HepG2 (cell line): Measurements from ENCODE around the gene MCM3. TPM values are rescaled to one million over a fixed set of nuclear protein-coding genes. Genes with fewer than 3 reads are reported as not detected.

Experiments
- ATAC-seq: fragments of 200-7000 bp; cut with Tn5 transposase; 3 replicates; pipeline ENCODE4 v1.9.1; 2020; ENCODE audit warnings: mild to moderate bottlenecking, moderate library complexity
- BruUV-seq: library from RNA; stranded (reverse); fragments of 400-500 nt; replicated peaks from 2 replicates; lab custom pipeline; 2021; lab: Mats Ljungman, UMichigan
- CTCF ChIA-PET: fragments of 300-600 bp; formaldehyde crosslinking; extraction: SDS; loops from one replicate; lab custom pipeline; 2021; ENCODE audit warnings: low total read pairs, inconsistent platforms, low intra/inter-chr PET ratio; lab: Yijun Ruan, JAX
- POLR2A ChIA-PET: fragments of 350-600 bp; sonication (Branson Sonifier 250); formaldehyde crosslinking; loops from one replicate; lab custom pipeline; 2020; ENCODE audit warnings: antibody characterized with exemption, inconsistent platforms; lab: Yijun Ruan, JAX
- DNase-seq: peaks from one replicate; pipeline ENCODE4 v3.0.0-alpha.2; 2015; ENCODE audit warnings: low spot score
- FAIRE-seq: peaks from 3 replicates; lab custom pipeline; 2011; peaks lifted over from hg19 to GRCh38; lab: Jason Lieb, UNC
- H2AFZ ChIP-seq: one replicate; pipeline ENCODE4 v1.6.1; 2011; ENCODE audit warnings: low read length, inconsistent platforms
- H3K27ac ChIP-seq: fragments of 300-600 bp; 3 replicates; pipeline ENCODE4 v1.8.0; 2011; ENCODE audit warnings: mixed run types, mild to moderate bottlenecking, mixed read lengths, low read length, inconsistent platforms; ENCODE audit not compliant: insufficient read depth; ENCODE audit errors: extremely low read length
- H3K27me3 ChIP-seq, 2 experiments: fragments of 200-600 bp in 1 of 2; 2 replicates in 1 of 2; 3 replicates in 1 of 2; pipeline versions ENCODE4 v1.6.0 to v1.8.0; 2011; ENCODE audit warnings: low read length in 2 of 2, mild to moderate bottlenecking in 2 of 2, moderate library complexity in 2 of 2, inconsistent platforms in 1 of 2; ENCODE audit not compliant: insufficient read depth in 2 of 2, control insufficient read depth in 1 of 2
- H3K36me3 ChIP-seq, 2 experiments: fragments of 200-600 bp in 1 of 2; replicated peaks in 1 of 2; 2 replicates in 1 of 2; 3 replicates in 1 of 2; pipeline versions ENCODE4 v1.5.1 to v1.8.0; 2011; ENCODE audit warnings: low read length in 2 of 2, inconsistent platforms in 1 of 2; ENCODE audit not compliant: insufficient read depth in 2 of 2, control insufficient read depth in 1 of 2
- H3K4me1 ChIP-seq: 2 replicates; pipeline ENCODE4 v1.5.1; 2012; ENCODE audit warnings: low read length, inconsistent platforms; ENCODE audit not compliant: insufficient read depth
- H3K4me2 ChIP-seq: 2 replicates; pipeline ENCODE4 v1.6.0; 2011; ENCODE audit warnings: low read depth, low read length, inconsistent platforms
- H3K4me3 ChIP-seq, 3 experiments: fragments of 200-600 bp in 1 of 3; sonication (generic), shearing (Covaris generic) in 1 of 3; replicated peaks in 1 of 3; 2 replicates each; pipeline ENCODE4 v1.5.1; 2011 to 2016; ENCODE audit warnings: low read length in 3 of 3, inconsistent platforms in 2 of 3, low read depth in 2 of 3, mild to moderate bottlenecking in 2 of 3, control low read depth in 1 of 3, mixed read lengths in 1 of 3; ENCODE audit not compliant: insufficient read depth in 1 of 3
- H3K79me2 ChIP-seq: one replicate; pipeline ENCODE4 v1.6.1; 2011; ENCODE audit warnings: low read length, inconsistent platforms; ENCODE audit not compliant: insufficient read depth
- H3K9ac ChIP-seq: 2 replicates; pipeline ENCODE4 v1.6.0; 2011; ENCODE audit warnings: mild to moderate bottlenecking, low read depth, low read length, inconsistent platforms; ENCODE audit not compliant: insufficient read depth
- H3K9me3 ChIP-seq: 2 replicates; pipeline ENCODE4 v1.5.1; 2012; ENCODE audit warnings: mild to moderate bottlenecking, low read length
- H4K20me1 ChIP-seq: 2 replicates; pipeline ENCODE4 v1.6.0; 2011; ENCODE audit warnings: inconsistent platforms, mild to moderate bottlenecking, low read length, moderate library complexity; ENCODE audit not compliant: insufficient read depth
- ARNT ChIP-seq: fragments of 450-650 bp; IDR thresholded peaks from 2 replicates; pipeline ENCODE4 v1.6.1; 2017
- HMGA1 ChIP-seq: sonication (generic); formaldehyde crosslinking; conservative IDR thresholded peaks from 2 replicates; pipeline ENCODE4 v1.4.0; 2020; ENCODE audit warnings: missing genetic modification reagents
- ZNF296 ChIP-seq: sonication (generic); formaldehyde crosslinking; conservative IDR thresholded peaks from 2 replicates; pipeline ENCODE4 v1.5.0; 2020; ENCODE audit warnings: mild to moderate bottlenecking, missing genetic modification reagents
- ZNF790 ChIP-seq: sonication (generic); formaldehyde crosslinking; IDR thresholded peaks from 2 replicates; pipeline ENCODE4 v1.8.0; 2022; ENCODE audit warnings: missing genetic modification reagents, mild to moderate bottlenecking, borderline replicate concordance
- WGBS: methylation state at CpG from one replicate; pipeline ENCODE4 v1.1.6; 2017; ENCODE audit warnings: low lambda C conversion rate; 5-methylcytosine and 5-hydroxymethylcytosine counted together
- in situ Hi-C: cut with HindIII; loops from 2 replicates; pipeline ENCODE4 v1.10.0; 2017; ENCODE audit warnings: low pct_unique_long_range_greater_than_20kb; ENCODE audit not compliant: extremely low pct_ligation_motif_present
- intact Hi-C: fragments of 100-400 bp; cut with micrococcal nuclease; formaldehyde crosslinking; loops from one replicate; pipeline ENCODE4 v1.10.0; 2022; ENCODE audit not compliant: unreplicated experiment
- polyA plus RNA-seq, 8 experiments: library from polyadenylated mRNA; depleted of rRNA in 3 of 8; stranded (reverse) in 7 of 8; unstranded in 1 of 8; fragments of >200 nt; fragmentation: Illumina TruSeq in 4 of 8; extraction: Trizol in 4 of 8; gene quantifications; 2 replicates each; pipeline versions ENCODE4 v1.2.1 to v1.2.3, GENCODE V29; 2011 to 2016; ENCODE audit warnings: low read depth in 4 of 8, missing spikeins in 1 of 8, mixed read lengths in 1 of 8; ENCODE audit not compliant: insufficient read depth in 1 of 8
- total RNA-seq, 5 experiments: library from RNA; depleted of rRNA; stranded (reverse); fragments of >200 nt; fragmentation: Illumina TruSeq; extraction: Trizol; gene quantifications; 2 replicates each; pipeline ENCODE4 v1.2.3, GENCODE V29; 2016; ENCODE audit warnings: low read depth in 1 of 5
- TF ChIP-seq, protein P1 (sequence below): sonication (generic); formaldehyde crosslinking; IDR thresholded peaks from 2 replicates; pipeline ENCODE4 v1.4.0; 2020; ENCODE audit warnings: missing genetic modification reagents

Gene MCM3
- total and polyA plus RNA-seq, 2 of the 13 experiments (the other 11 are each of a cell fraction or from before 2014, with no cell fraction given), result 164 to 288 TPM

DNA sequence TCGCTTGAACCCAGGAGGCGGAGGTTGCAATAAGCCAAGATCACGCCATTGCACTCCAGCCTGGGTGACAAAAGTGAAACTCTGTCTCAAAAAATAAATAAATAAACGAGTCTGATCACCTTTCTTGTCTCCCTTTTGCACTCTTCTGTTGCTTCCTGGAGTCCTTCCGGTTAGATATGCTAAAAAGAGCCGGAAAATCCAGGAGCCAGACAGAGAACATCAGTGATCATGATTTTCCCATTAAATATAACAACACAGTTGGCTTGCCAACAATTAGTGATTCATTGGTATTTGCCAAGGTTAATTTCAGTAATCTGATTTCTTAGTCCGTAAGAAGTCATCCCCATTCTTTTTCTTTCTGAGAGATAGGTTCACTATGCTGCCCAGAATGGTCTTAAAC lies 3.7 kb upstream of the MCM3 start:
- ChIA-PET CTCF (interaction anchor here (3.1 kb wide), 1 partner anchor 112 kb away, joined by 74 read pairs; no protein-coding TSS in a partner anchor), POLR2A (no interaction called here)
- DNase-seq (no peak), ATAC-seq (no peak)
- 0 out of 5 replicates have a peak, but pooled peaks cover 0 to 1% of the 10 kb centered on the region in 2 experiments for H3K36me3 ChIP-seq
- no peaks in the 10 kb centered on the region for H3K9me3 ChIP-seq
- BruUV-seq, result no TSS peak
- H2AFZ ChIP-seq, result no peak overlapping the region
- H3K4me1 ChIP-seq, result peaks cover 36% of the 10 kb centered on the region
- peaks cover 16% of the 10 kb centered on the region for H3K79me2 ChIP-seq
- no peak overlapping the region for H3K9ac ChIP-seq
- H4K20me1 ChIP-seq, result no peaks in the 10 kb centered on the region; the same call in 1 of the 2 replicates
- 93% methylated on average over 7 of the region's 7 CpGs for WGBS
- H3K4me3 ChIP-seq, result no peak overlapping the region
- no peak for TF ChIP-seq ZNF296 (CRISPR knock-in tag)
- no peak for TF ChIP-seq ZNF790 (CRISPR knock-in tag)
- TF ChIP-seq, protein P1, sequence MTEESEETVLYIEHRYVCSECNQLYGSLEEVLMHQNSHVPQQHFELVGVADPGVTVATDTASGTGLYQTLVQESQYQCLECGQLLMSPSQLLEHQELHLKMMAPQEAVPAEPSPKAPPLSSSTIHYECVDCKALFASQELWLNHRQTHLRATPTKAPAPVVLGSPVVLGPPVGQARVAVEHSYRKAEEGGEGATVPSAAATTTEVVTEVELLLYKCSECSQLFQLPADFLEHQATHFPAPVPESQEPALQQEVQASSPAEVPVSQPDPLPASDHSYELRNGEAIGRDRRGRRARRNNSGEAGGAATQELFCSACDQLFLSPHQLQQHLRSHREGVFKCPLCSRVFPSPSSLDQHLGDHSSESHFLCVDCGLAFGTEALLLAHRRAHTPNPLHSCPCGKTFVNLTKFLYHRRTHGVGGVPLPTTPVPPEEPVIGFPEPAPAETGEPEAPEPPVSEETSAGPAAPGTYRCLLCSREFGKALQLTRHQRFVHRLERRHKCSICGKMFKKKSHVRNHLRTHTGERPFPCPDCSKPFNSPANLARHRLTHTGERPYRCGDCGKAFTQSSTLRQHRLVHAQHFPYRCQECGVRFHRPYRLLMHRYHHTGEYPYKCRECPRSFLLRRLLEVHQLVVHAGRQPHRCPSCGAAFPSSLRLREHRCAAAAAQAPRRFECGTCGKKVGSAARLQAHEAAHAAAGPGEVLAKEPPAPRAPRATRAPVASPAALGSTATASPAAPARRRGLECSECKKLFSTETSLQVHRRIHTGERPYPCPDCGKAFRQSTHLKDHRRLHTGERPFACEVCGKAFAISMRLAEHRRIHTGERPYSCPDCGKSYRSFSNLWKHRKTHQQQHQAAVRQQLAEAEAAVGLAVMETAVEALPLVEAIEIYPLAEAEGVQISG (CRISPR knock-in tag), result no peak
- no peak for TF ChIP-seq ARNT
- TF ChIP-seq HMGA1, result no peak
- TF ChIP-seq, all 625 proteins: peak for 0
- in situ Hi-C loops, result loop anchor here (5.0 to 10.0 kb wide), 3 partner anchors 79 to 377 kb away; no protein-coding TSS in a partner anchor
- intact Hi-C loops, result loop anchor here (5.0 to 10.0 kb wide), 2 partner anchors 299 to 707 kb away; partner anchors contain the start of gene GSTA4
- no peak overlapping the region for H3K27ac ChIP-seq
- FAIRE-seq, result no peak
- H3K27me3 ChIP-seq, result no peaks in the 10 kb centered on the region; a peak in 1 of 5 replicates
- no peak overlapping the region for H3K4me2 ChIP-seq
